ENCODE measurements around the gene MEF2C.

GRCh38 chr5:88722546-88723073, 160.4 kb downstream of the MEF2C start:
- TF ChIP-seq POLR2A (IDR thresholded peaks at IDR 0.05) (no peak), CTCF (IDR thresholded peaks at IDR 0.05) (no peak)
